HCT116 (cell line): ENCODE results near the gene AUTS2. TPM values are rescaled to one million over a fixed set of nuclear protein-coding genes. Genes with fewer than 3 reads are reported as not detected.

Source experiments
- ATAC-seq: fragments of 200-7000 bp; cut with Tn5 transposase; 2 replicates; pipeline ENCODE4 v1.9.1; 2020; ENCODE audit warnings: mild to moderate bottlenecking, moderate library complexity
- BruUV-seq: library from RNA; stranded (reverse); fragments of 400-500 nt; replicated peaks from 2 replicates; lab custom pipeline; 2021; lab: Mats Ljungman, UMichigan
- CTCF ChIA-PET: fragments of 300-600 bp; sonication (Branson Sonifier 250); formaldehyde crosslinking; loops from one replicate; lab custom pipeline; 2021; ENCODE audit warnings: antibody characterized with exemption; lab: Charles Lee
- POLR2A ChIA-PET: fragments of 300-600, 350-600 bp; sonication (Branson Sonifier 250); formaldehyde crosslinking; loops from one replicate; lab custom pipeline; 2021; ENCODE audit warnings: antibody characterized with exemption; lab: Charles Lee
- RAD21 ChIA-PET, 2 experiments: fragments of 300-600 bp; sonication (Branson Sonifier 250); formaldehyde crosslinking; loops; one replicate each; lab custom pipeline; 2023; ENCODE audit warnings: low total read pairs in 2 of 2; ENCODE audit not compliant: uncharacterized antibody in 2 of 2, unreplicated experiment in 2 of 2, low non-redundant PET in 1 of 2; lab: Charles Lee
- DNase-seq: peaks from one replicate; pipeline ENCODE4 v3.0.0-alpha.2; 2010; ENCODE audit warnings: low read depth, low spot score
- H2AFZ ChIP-seq: fragments of 200-600 bp; shearing (Covaris generic), sonication (generic); 2 replicates; pipeline ENCODE4 v1.6.1; 2017; ENCODE audit warnings: low read depth, mixed run types, mixed read lengths, antibody characterized with exemption, low read length; ENCODE audit not compliant: poor library complexity, severe bottlenecking
- H3K27ac ChIP-seq: 2 replicates; pipeline ENCODE4 v1.5.1; 2012; ENCODE audit warnings: low read depth, low read length
- H3K27me3 ChIP-seq: fragments of 200-600 bp; sonication (generic); 2 replicates; pipeline ENCODE4 v1.6.1; 2016; ENCODE audit warnings: mixed run types, low read length, mixed read lengths; ENCODE audit not compliant: insufficient read depth
- H3K36me3 ChIP-seq, 2 experiments: fragments of 200-500 bp in 1 of 2; fragments of 200-600 bp in 1 of 2; sonication (Bioruptor generic) in 1 of 2; sonication (generic) in 1 of 2; 2 replicates each; pipeline versions ENCODE4 v1.5.1 to v1.6.1; 2014 to 2016; ENCODE audit warnings: low read length in 2 of 2, inconsistent platforms in 1 of 2, mixed read lengths in 1 of 2, mixed run types in 1 of 2; ENCODE audit not compliant: insufficient read depth in 2 of 2, control insufficient read depth in 1 of 2
- H3K4me1 ChIP-seq, 2 experiments: fragments of 200-600 bp in 1 of 2; sonication (generic) in 1 of 2; 2 replicates each; pipeline versions ENCODE4 v1.5.1 to v1.6.1; 2012 to 2017; ENCODE audit warnings: low read length in 2 of 2, inconsistent platforms in 1 of 2, mild to moderate bottlenecking in 1 of 2, mixed read lengths in 1 of 2, mixed run types in 1 of 2, moderate library complexity in 1 of 2; ENCODE audit not compliant: insufficient read depth in 2 of 2, control insufficient read depth in 1 of 2
- H3K4me2 ChIP-seq: fragments of 200-600 bp; sonication (generic); 2 replicates; pipeline ENCODE4 v1.6.1; 2017; ENCODE audit warnings: mixed run types, low read length, mixed read lengths
- H3K4me3 ChIP-seq, 2 experiments: fragments of 200-600 bp in 1 of 2; sonication (generic) in 1 of 2; replicated peaks in 1 of 2; 2 replicates each; pipeline ENCODE4 v1.5.1; 2011 to 2016; ENCODE audit warnings: low read length in 2 of 2, control low read depth in 1 of 2, low read depth in 1 of 2, mild to moderate bottlenecking in 1 of 2, mixed read lengths in 1 of 2, mixed run types in 1 of 2
- H3K79me2 ChIP-seq: fragments of 200-600 bp; sonication (generic); 2 replicates; pipeline ENCODE4 v1.6.1; 2017; ENCODE audit warnings: mild to moderate bottlenecking, mixed run types, low read length, moderate library complexity, mixed read lengths; ENCODE audit not compliant: insufficient read depth
- H3K9ac ChIP-seq: fragments of 200-600 bp; sonication (generic); 2 replicates; pipeline ENCODE4 v1.6.1; 2016; ENCODE audit warnings: low read length, mixed read lengths
- H3K9me2 ChIP-seq: fragments of 200-600 bp; sonication (generic), shearing (Covaris generic); 2 replicates; pipeline ENCODE4 v1.6.1; 2017; ENCODE audit warnings: mixed run types, mild to moderate bottlenecking, moderate library complexity; ENCODE audit not compliant: insufficient read depth
- H3K9me3 ChIP-seq, 2 experiments: fragments of 200-500 bp in 1 of 2; fragments of 200-600 bp in 1 of 2; sonication (Bioruptor generic) in 1 of 2; sonication (generic) in 1 of 2; 2 replicates each; pipeline ENCODE4 v1.6.1; 2014 to 2017; ENCODE audit warnings: low read length in 2 of 2, mixed read lengths in 2 of 2, inconsistent platforms in 1 of 2, low read depth in 1 of 2, mild to moderate bottlenecking in 1 of 2, mixed run types in 1 of 2, moderate library complexity in 1 of 2; ENCODE audit not compliant: control insufficient read depth in 1 of 2, insufficient read depth in 1 of 2
- H4K20me1 ChIP-seq: fragments of 200-600 bp; sonication (generic), shearing (Covaris generic); 2 replicates; pipeline ENCODE4 v1.6.1; 2017; ENCODE audit warnings: mixed run types, mild to moderate bottlenecking, moderate library complexity; ENCODE audit not compliant: insufficient read depth
- ATF3 ChIP-seq: IDR thresholded peaks from 2 replicates; pipeline ENCODE4 v1.6.1; 2012
- CBX3 ChIP-seq: IDR thresholded peaks from 2 replicates; pipeline ENCODE4 v1.6.1; 2012; ENCODE audit warnings: low read depth
- CEBPB ChIP-seq: IDR thresholded peaks from 2 replicates; pipeline ENCODE4 v1.6.1; 2012; ENCODE audit warnings: low read depth
- CTCF ChIP-seq, 3 experiments: fragments of 200-600 bp in 1 of 3; sonication (generic) in 1 of 3; IDR thresholded peaks in 2 of 3; conservative IDR thresholded peaks in 1 of 3; 2 replicates each; pipeline ENCODE4 v1.5.1; 2012 to 2017; ENCODE audit warnings: low read depth in 2 of 3, low read length in 2 of 3, antibody characterized with exemption in 1 of 3, borderline replicate concordance in 1 of 3, control low read depth in 1 of 3, mild to moderate bottlenecking in 1 of 3, mixed read lengths in 1 of 3, mixed run types in 1 of 3, moderate library complexity in 1 of 3; ENCODE audit not compliant: insufficient read depth in 1 of 3
- EGR1 ChIP-seq: IDR thresholded peaks from 2 replicates; pipeline ENCODE4 v1.6.1; 2012; ENCODE audit warnings: low read depth
- ELF1 ChIP-seq: IDR thresholded peaks from 2 replicates; pipeline ENCODE4 v1.6.1; 2012; ENCODE audit warnings: low read depth, borderline replicate concordance
- EZH2 ChIP-seq: fragments of 200-600 bp; sonication (generic); IDR thresholded peaks from 2 replicates; pipeline ENCODE4 v1.6.1; 2017; ENCODE audit warnings: antibody characterized with exemption, mixed run types
- EZH2phosphoT487 ChIP-seq: fragments of 200-600 bp; IDR thresholded peaks from 2 replicates; pipeline ENCODE4 v1.6.1; 2018; ENCODE audit warnings: antibody characterized with exemption, borderline replicate concordance
- MAX ChIP-seq: IDR thresholded peaks from 2 replicates; pipeline ENCODE4 v1.6.1; 2012
- POLR2A ChIP-seq: IDR thresholded peaks from 2 replicates; pipeline ENCODE4 v1.7.0; 2011; ENCODE audit warnings: borderline replicate concordance; ENCODE audit not compliant: insufficient read depth, insufficient read length; ENCODE audit errors: extremely low read depth
- POLR2AphosphoS5 ChIP-seq: IDR thresholded peaks from 2 replicates; pipeline ENCODE4 v1.6.1; 2011; ENCODE audit warnings: mild to moderate bottlenecking, low read depth, low read length, moderate library complexity
- RAD21 ChIP-seq: IDR thresholded peaks from 2 replicates; pipeline ENCODE4 v1.6.1; 2012; ENCODE audit warnings: low read depth, mild to moderate bottlenecking
- SIN3A ChIP-seq: IDR thresholded peaks from 2 replicates; pipeline ENCODE4 v1.6.1; 2012; ENCODE audit warnings: low read depth
- SP1 ChIP-seq: IDR thresholded peaks from 2 replicates; pipeline ENCODE4 v1.6.1; 2012; ENCODE audit warnings: low read depth
- SRF ChIP-seq: IDR thresholded peaks from 2 replicates; pipeline ENCODE4 v1.6.1; 2012; ENCODE audit warnings: low read depth
- TCF7L2 ChIP-seq: IDR thresholded peaks from 2 replicates; pipeline ENCODE4 v1.7.0; 2011; ENCODE audit warnings: borderline replicate concordance, inconsistent platforms; ENCODE audit not compliant: insufficient read depth, insufficient read length; ENCODE audit errors: extremely low read depth
- ZBTB33 ChIP-seq: IDR thresholded peaks from 2 replicates; pipeline ENCODE4 v1.6.1; 2011; ENCODE audit warnings: mild to moderate bottlenecking, low read length, moderate library complexity; ENCODE audit not compliant: insufficient replicate concordance; ENCODE audit errors: extremely low read depth
- ZNF274 ChIP-seq: fragments of 200-500 bp; sonication (Bioruptor generic); IDR thresholded peaks from 2 replicates; pipeline ENCODE4 v1.6.1; 2014; ENCODE audit warnings: mild to moderate bottlenecking, low read depth, low read length, inconsistent platforms
- intact Hi-C: fragments of 100-400 bp; cut with micrococcal nuclease; formaldehyde crosslinking; loops from 2 replicates; pipeline ENCODE4 v1.10.0; 2022
- total RNA-seq: library from RNA; stranded (reverse); gene quantifications from one replicate; pipeline ENCODE4 v1.2.1, GENCODE V29; 2021; ENCODE audit not compliant: unreplicated experiment

Gene AUTS2
- total RNA-seq, 1 experiment from 2014 or later: 0.93 TPM

- H3K36me3 ChIP-seq: no peaks in the 10 kb centered on the region
- DNase-seq (no peak), ATAC-seq (no peak)
- ChIA-PET POLR2A (no interaction called here), RAD21 (no interaction called here), CTCF (no interaction called here)
- no peak overlapping the region for H3K4me3 ChIP-seq
- H3K27me3 ChIP-seq: no peaks in the 10 kb centered on the region
- H3K79me2 ChIP-seq: no peaks in the 10 kb centered on the region
- no TSS peak for BruUV-seq
- H3K27ac ChIP-seq: no peak overlapping the region
- no peak overlapping the region for H2AFZ ChIP-seq
- no peak overlapping the region for H3K9ac ChIP-seq
- intact Hi-C loops: no loop called here
- no peaks in the 10 kb centered on the region for H3K9me2 ChIP-seq
- H3K4me1 ChIP-seq: no peaks in the 10 kb centered on the region
- peaks cover 15 to 20% of the 10 kb centered on the region in 2 experiments; a peak in 2 of 4 replicates for H3K9me3 ChIP-seq
- H4K20me1 ChIP-seq: no peaks in the 10 kb centered on the region
- TF ChIP-seq ZNF274: no peak
- no peak for TF ChIP-seq MAX
- no peak for TF ChIP-seq ELF1
- no peak for TF ChIP-seq ATF3
- TF ChIP-seq SIN3A: no peak
- no peak for TF ChIP-seq POLR2A
- TF ChIP-seq EGR1: no peak
- no peak for TF ChIP-seq CEBPB
- no peak for TF ChIP-seq CTCF (IDR thresholded peaks at IDR 0.05 in 2 of 3, conservative IDR thresholded peaks at IDR 0.05 in 1 of 3; ENCODE audit: borderline replicate concordance in 1 of 3, insufficient read depth in 1 of 3, low read depth in 2 of 3, low read length in 2 of 3)
- no peak for TF ChIP-seq POLR2AphosphoS5
- no peak for TF ChIP-seq EZH2phosphoT487
- TF ChIP-seq EZH2: no peak
- TF ChIP-seq ZBTB33: no peak
- TF ChIP-seq SP1: no peak
- no peak for TF ChIP-seq RAD21
- no peak for TF ChIP-seq SRF
- no peak for TF ChIP-seq CBX3
- TF ChIP-seq TCF7L2: no peak
- TF ChIP-seq, all 23 proteins: peak for 0
- no peak overlapping the region for H3K4me2 ChIP-seq
Observed at GRCh38 chr7:69961436-69961835, 363.2 kb downstream of the AUTS2 start.
